22Rv1 (cell line): ENCODE results near the gene CFAP43.

Source experiments
- CTCF ChIP-seq: fragments of 450-650 bp; IDR thresholded peaks from 2 replicates; pipeline ENCODE4 v1.5.1; 2017; ENCODE audit warnings: mild to moderate bottlenecking
- ZFX ChIP-seq: fragments of 450-650 bp; IDR thresholded peaks from 2 replicates; pipeline ENCODE4 v1.6.1; 2017; ENCODE audit warnings: antibody characterized with exemption, borderline replicate concordance

- TF ChIP-seq CTCF (no peak), ZFX (no peak)
Observed at GRCh38 chr10:104103956-104104355, 128.2 kb downstream of the CFAP43 start.
